PC-9 (cell line): Measurements from ENCODE around the gene PFKP. TPM values are rescaled to one million over a fixed set of nuclear protein-coding genes. Genes with fewer than 3 reads are reported as not detected.
A peak's percentile ranks its signal among the peaks of the same experiment; 100 is the strongest.

Experiments used
- BruUV-seq: library from RNA; stranded (reverse); fragments of 400-500 nt; replicated peaks from 2 replicates; lab custom pipeline; 2021; lab: Mats Ljungman, UMichigan
- CTCF ChIA-PET: fragments of 300-600 bp; sonication (Branson Sonifier 250); formaldehyde crosslinking; loops from one replicate; lab custom pipeline; 2022; ENCODE audit warnings: antibody characterized with exemption; lab: Charles Lee
- POLR2A ChIA-PET: fragments of 300-600 bp; sonication (Branson Sonifier 250); formaldehyde crosslinking; loops from one replicate; lab custom pipeline; 2022; ENCODE audit warnings: antibody characterized with exemption; ENCODE audit not compliant: unreplicated experiment; lab: Charles Lee
- DNase-seq, 2 experiments: peaks; one replicate each; pipeline versions ENCODE4 v3.0.0 to v3.0.0-alpha.2; 2015 to 2022; ENCODE audit warnings: mixed read lengths in 1 of 2
- H2AFZ ChIP-seq: fragments of 200-600 bp; sonication (generic); 2 replicates; pipeline ENCODE4 v1.8.1; 2017; ENCODE audit warnings: antibody characterized with exemption
- H3F3A ChIP-seq: fragments of 200-600 bp; sonication (generic); 2 replicates; pipeline ENCODE4 v1.8.1; 2017; ENCODE audit warnings: antibody characterized with exemption, mild to moderate bottlenecking, low read depth; ENCODE audit not compliant: insufficient read depth
- H3K27ac ChIP-seq: fragments of 200-600 bp; sonication (generic); 2 replicates; pipeline ENCODE4 v1.6.1; 2016; ENCODE audit warnings: mixed run types
- H3K27me3 ChIP-seq: fragments of 200-600 bp; sonication (generic); 2 replicates; pipeline ENCODE4 v1.6.1; 2016; ENCODE audit warnings: low read depth, mixed run types; ENCODE audit not compliant: insufficient read depth
- H3K36me3 ChIP-seq: fragments of 200-600 bp; sonication (generic); 2 replicates; pipeline ENCODE4 v1.6.1; 2016; ENCODE audit warnings: low read depth, mixed run types
- H3K4me1 ChIP-seq: fragments of 200-600 bp; sonication (generic); replicated peaks from 2 replicates; pipeline ENCODE4 v1.6.1; 2016; ENCODE audit warnings: mixed run types; ENCODE audit not compliant: insufficient read depth
- H3K4me2 ChIP-seq: fragments of 200-600 bp; sonication (generic); 2 replicates; pipeline ENCODE4 v1.6.1; 2017; ENCODE audit warnings: mixed run types
- H3K4me3 ChIP-seq: fragments of 200-600 bp; sonication (generic); 2 replicates; pipeline ENCODE4 v1.6.1; 2016; ENCODE audit warnings: mixed run types
- H3K79me2 ChIP-seq: fragments of 200-600 bp; sonication (generic); 2 replicates; pipeline ENCODE4 v1.6.1; 2017; ENCODE audit warnings: low read depth, mixed run types
- H3K9me2 ChIP-seq: fragments of 200-600 bp; sonication (generic); 2 replicates; pipeline ENCODE4 v1.8.1; 2017; ENCODE audit warnings: mild to moderate bottlenecking; ENCODE audit not compliant: insufficient read depth
- H3K9me3 ChIP-seq: fragments of 200-600 bp; sonication (generic); 2 replicates; pipeline ENCODE4 v1.8.1; 2016; ENCODE audit warnings: low read depth; ENCODE audit not compliant: insufficient read depth
- H4K20me1 ChIP-seq: fragments of 200-600 bp; sonication (generic); 2 replicates; pipeline ENCODE4 v1.8.1; 2017; ENCODE audit not compliant: insufficient read depth
- EZH2 ChIP-seq: fragments of 200-600 bp; sonication (generic); IDR thresholded peaks from 2 replicates; pipeline ENCODE4 v1.8.0; 2017; ENCODE audit warnings: antibody characterized with exemption, low read depth
- intact Hi-C: fragments of 100-400 bp; cut with micrococcal nuclease; formaldehyde crosslinking; loops from one replicate; pipeline ENCODE4 v1.10.0; 2022; ENCODE audit not compliant: unreplicated experiment
- total RNA-seq: library from RNA; stranded (reverse); gene quantifications from 2 replicates; pipeline ENCODE4 v1.2.3, GENCODE V29; 2021
- TF ChIP-seq, protein P1 (sequence below): fragments of 200-600 bp; sonication (generic); conservative IDR thresholded peaks from 2 replicates; pipeline ENCODE4 v1.6.1; 2017; ENCODE audit warnings: mixed run types, antibody characterized with exemption, mild to moderate bottlenecking, moderate library complexity

PFKP gene
- total RNA-seq, 1 experiment from 2014 or later: 234 TPM

DNA sequence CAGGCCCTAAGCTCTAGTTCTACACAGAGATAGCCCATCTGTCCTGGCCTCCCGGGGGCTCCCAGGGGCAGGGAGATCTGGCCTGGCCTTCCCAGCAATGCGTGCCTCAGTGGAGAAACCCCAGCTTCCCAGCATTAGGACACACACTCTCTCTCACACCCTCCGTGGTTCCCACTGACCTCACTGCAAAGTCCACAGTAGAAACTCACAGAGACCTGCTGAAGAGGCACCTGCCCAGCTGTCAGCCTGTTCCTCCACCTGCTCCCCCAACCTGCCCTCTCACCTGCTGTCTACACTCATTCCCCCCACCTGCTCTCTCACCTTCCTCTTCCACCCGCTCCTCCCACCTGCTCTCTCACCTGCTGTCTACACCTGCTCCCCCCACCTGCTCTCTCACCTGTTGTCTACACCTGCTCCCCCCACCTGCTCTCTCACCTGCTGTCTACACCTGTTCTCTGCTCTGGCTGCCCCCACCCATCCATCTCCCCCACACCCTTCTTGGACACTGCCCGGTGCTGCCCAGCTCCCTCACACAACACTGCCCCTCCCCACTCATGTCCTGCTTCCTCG is 21.1 kb upstream of the PFKP start:
- no peaks in the 10 kb centered on the region for H3K27me3 ChIP-seq
- TSS peak; percentile 54 for BruUV-seq
- CTCF ChIA-PET: interaction anchor here (1.0 kb wide), 1 partner anchor 19 kb away, joined by 7 read pairs; no protein-coding TSS in a partner anchor
- no peaks in the 10 kb centered on the region for H3K79me2 ChIP-seq
- POLR2A ChIA-PET: interaction anchor here (0.6 to 0.9 kb wide), 7 partner anchors 45 to 1298 kb away, joined by 3 to 8 read pairs (median 3); partner anchors contain the start of gene PITRM1
- H3F3A ChIP-seq: peaks cover 24% of the 10 kb centered on the region
- DNase-seq: peak in 1 of 2 experiments; percentile 57
- no peaks in the 10 kb centered on the region for H3K9me2 ChIP-seq
- no peak overlapping the region for H2AFZ ChIP-seq
- H4K20me1 ChIP-seq: no peaks in the 10 kb centered on the region
- H3K27ac ChIP-seq: peak overlapping the region; percentile 95
- intact Hi-C loops: loop anchor here (1.0 to 10.0 kb wide), 5 partner anchors 21 to 1931 kb away; partner anchors contain the start of genes PFKP and PITRM1
- peak overlapping the region; percentile 64 for H3K4me2 ChIP-seq
- no peak overlapping the region for H3K4me3 ChIP-seq
- H3K4me1 ChIP-seq: peaks cover 36% of the 10 kb centered on the region
- no peak for TF ChIP-seq EZH2
- TF ChIP-seq, protein P1, sequence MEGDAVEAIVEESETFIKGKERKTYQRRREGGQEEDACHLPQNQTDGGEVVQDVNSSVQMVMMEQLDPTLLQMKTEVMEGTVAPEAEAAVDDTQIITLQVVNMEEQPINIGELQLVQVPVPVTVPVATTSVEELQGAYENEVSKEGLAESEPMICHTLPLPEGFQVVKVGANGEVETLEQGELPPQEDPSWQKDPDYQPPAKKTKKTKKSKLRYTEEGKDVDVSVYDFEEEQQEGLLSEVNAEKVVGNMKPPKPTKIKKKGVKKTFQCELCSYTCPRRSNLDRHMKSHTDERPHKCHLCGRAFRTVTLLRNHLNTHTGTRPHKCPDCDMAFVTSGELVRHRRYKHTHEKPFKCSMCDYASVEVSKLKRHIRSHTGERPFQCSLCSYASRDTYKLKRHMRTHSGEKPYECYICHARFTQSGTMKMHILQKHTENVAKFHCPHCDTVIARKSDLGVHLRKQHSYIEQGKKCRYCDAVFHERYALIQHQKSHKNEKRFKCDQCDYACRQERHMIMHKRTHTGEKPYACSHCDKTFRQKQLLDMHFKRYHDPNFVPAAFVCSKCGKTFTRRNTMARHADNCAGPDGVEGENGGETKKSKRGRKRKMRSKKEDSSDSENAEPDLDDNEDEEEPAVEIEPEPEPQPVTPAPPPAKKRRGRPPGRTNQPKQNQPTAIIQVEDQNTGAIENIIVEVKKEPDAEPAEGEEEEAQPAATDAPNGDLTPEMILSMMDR: no peak
- no peaks in the 10 kb centered on the region for H3K9me3 ChIP-seq
- H3K36me3 ChIP-seq: no peaks in the 10 kb centered on the region

- Histone ChIP-seq H4K20me1 (no peaks in the 10 kb centered on the region), H3K79me2 (no peaks in the 10 kb centered on the region), H3K4me2 (peak overlapping the region; percentile 64), H3K9me3 (no peaks in the 10 kb centered on the region), H3K27ac (peak overlapping the region; percentile 95), H3K36me3 (no peaks in the 10 kb centered on the region), H3F3A (peaks cover 24% of the 10 kb centered on the region), H2AFZ (no peak overlapping the region), H3K4me3 (no peak overlapping the region), H3K4me1 (peaks cover 36% of the 10 kb centered on the region), H3K27me3 (no peaks in the 10 kb centered on the region), H3K9me2 (no peaks in the 10 kb centered on the region)
- DNase-seq: no peak
- CTCF ChIA-PET: no interaction called here
- BruUV-seq: no TSS peak
- intact Hi-C loops: loop anchor here (1.0 to 10.0 kb wide), 5 partner anchors 20 to 1932 kb away; partner anchors contain the start of genes PFKP and PITRM1
- POLR2A ChIA-PET: no interaction called here
- TF ChIP-seq EZH2: no peak
- TF ChIP-seq, protein P1: no peak
These were observed 20.3 kb upstream of the PFKP start for GRCh38 chr10:3046981-3047547.

GRCh38 chr10:3047596-3047995 is 19.8 kb upstream of the PFKP start:
- no peak overlapping the region for H2AFZ ChIP-seq
- no peaks in the 10 kb centered on the region for H4K20me1 ChIP-seq
- H3K27me3 ChIP-seq: no peaks in the 10 kb centered on the region
- no peaks in the 10 kb centered on the region for H3K36me3 ChIP-seq
- peaks cover 36% of the 10 kb centered on the region for H3K4me1 ChIP-seq
- ChIA-PET POLR2A (no interaction called here), CTCF (no interaction called here)
- H3K9me2 ChIP-seq: no peaks in the 10 kb centered on the region
- H3K9me3 ChIP-seq: no peaks in the 10 kb centered on the region
- H3K4me2 ChIP-seq: no peak overlapping the region
- intact Hi-C loops: loop anchor here (2.0 to 10.0 kb wide), 4 partner anchors 19 to 1933 kb away; partner anchors contain the start of genes PFKP and PITRM1
- no peaks in the 10 kb centered on the region for H3K79me2 ChIP-seq
- BruUV-seq: no TSS peak
- no peak for TF ChIP-seq EZH2
- TF ChIP-seq, protein P1: no peak
- H3F3A ChIP-seq: peaks cover 24% of the 10 kb centered on the region
- no peak overlapping the region for H3K4me3 ChIP-seq
- no peak for DNase-seq
- H3K27ac ChIP-seq: no peak overlapping the region
